Gastroesophageal sphincter (tissue), 3 donors: ENCODE results near the gene NBL1.

Experiments used
- POLR2AphosphoS5 ChIP-seq: sonication (generic); formaldehyde crosslinking; IDR thresholded peaks from one replicate; pipeline ENCODE4 v1.6.1; 2017; ENCODE audit warnings: antibody characterized with exemption
- TF ChIP-seq, protein P1 (sequence below), 4 experiments: fragments of 200-600 bp in 2 of 4; fragments of 450-650 bp in 2 of 4; sonication (generic) in 1 of 4; IDR thresholded peaks; one replicate each; pipeline ENCODE4 v1.5.1; 2017 to 2019; ENCODE audit warnings: antibody characterized with exemption in 4 of 4, mild to moderate bottlenecking in 2 of 4, moderate library complexity in 2 of 4

DNA sequence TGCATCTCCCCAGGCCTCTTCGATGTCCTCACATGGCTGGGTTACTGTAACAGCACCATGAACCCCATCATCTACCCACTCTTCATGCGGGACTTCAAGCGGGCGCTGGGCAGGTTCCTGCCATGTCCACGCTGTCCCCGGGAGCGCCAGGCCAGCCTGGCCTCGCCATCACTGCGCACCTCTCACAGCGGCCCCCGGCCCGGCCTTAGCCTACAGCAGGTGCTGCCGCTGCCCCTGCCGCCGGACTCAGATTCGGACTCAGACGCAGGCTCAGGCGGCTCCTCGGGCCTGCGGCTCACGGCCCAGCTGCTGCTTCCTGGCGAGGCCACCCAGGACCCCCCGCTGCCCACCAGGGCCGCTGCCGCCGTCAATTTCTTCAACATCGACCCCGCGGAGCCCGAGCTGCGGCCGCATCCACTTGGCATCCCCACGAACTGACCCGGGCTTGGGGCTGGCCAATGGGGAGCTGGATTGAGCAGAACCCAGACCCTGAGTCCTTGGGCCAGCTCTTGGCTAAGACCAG lies 34.9 kb downstream of the NBL1 start:
- TF ChIP-seq, protein P1, sequence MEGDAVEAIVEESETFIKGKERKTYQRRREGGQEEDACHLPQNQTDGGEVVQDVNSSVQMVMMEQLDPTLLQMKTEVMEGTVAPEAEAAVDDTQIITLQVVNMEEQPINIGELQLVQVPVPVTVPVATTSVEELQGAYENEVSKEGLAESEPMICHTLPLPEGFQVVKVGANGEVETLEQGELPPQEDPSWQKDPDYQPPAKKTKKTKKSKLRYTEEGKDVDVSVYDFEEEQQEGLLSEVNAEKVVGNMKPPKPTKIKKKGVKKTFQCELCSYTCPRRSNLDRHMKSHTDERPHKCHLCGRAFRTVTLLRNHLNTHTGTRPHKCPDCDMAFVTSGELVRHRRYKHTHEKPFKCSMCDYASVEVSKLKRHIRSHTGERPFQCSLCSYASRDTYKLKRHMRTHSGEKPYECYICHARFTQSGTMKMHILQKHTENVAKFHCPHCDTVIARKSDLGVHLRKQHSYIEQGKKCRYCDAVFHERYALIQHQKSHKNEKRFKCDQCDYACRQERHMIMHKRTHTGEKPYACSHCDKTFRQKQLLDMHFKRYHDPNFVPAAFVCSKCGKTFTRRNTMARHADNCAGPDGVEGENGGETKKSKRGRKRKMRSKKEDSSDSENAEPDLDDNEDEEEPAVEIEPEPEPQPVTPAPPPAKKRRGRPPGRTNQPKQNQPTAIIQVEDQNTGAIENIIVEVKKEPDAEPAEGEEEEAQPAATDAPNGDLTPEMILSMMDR (IDR thresholded peaks at IDR 0.05), result no peak
- no peak for TF ChIP-seq POLR2AphosphoS5
